GM18517 (cell line): ENCODE results near the gene GRID1.
"Not testable (repeated sequence)": the region's sequence is repeated elsewhere in the genome, so short reads cannot be mapped to it uniquely, and the experiment has no call there.

ENCODE experiments used
- ATAC-seq: cut with Tn5 transposase; IDR thresholded peaks from one replicate; pipeline ENCODE4 v1.9.1; 2021; ENCODE audit warnings: mild to moderate bottlenecking, moderate library complexity; ENCODE audit not compliant: unreplicated experiment

Gene GRID1

GRCh38 chr10:86056672-86057071 is 309.9 kb downstream of the GRID1 start:
- ATAC-seq = no peak

DNA sequence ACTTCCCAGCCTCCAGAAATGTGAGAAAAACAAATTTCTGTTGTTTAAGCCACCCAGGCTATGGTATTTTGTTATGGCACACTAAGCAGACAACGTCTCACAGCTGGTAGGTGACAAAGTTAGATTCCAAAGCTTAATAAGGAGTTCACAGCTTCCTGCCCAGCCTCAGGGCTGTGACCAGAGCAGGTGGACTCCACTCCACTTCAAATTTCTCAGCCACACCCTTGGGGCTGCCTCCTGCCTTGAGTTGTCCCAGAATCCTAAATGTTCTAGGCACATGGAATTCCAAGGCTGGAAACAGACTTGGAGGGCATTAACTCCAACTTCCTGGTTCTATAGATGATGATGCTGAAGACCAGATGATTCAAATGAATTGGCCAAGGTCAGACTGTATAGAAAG is 310.7 kb downstream of the GRID1 start:
- no peak for ATAC-seq

DNA sequence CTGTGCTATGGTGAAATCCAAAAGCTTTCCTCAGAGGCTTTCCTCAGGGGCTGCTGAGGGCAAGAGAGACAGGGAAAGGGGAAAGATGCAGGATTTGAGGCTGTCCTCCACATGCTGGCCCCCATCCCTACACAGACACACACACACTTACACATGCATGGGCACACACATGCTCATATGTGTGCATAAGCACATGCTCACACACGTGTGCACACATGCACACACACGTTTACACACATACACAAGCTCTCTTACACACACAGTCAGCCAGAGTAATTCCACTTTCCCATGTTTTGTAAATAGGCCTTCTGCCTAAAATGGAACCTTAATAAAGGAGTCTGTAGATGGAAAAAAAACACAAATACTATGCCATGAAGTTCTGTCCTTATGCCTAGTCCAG is 312.9 kb downstream of the GRID1 start:
- ATAC-seq = no peak

DNA sequence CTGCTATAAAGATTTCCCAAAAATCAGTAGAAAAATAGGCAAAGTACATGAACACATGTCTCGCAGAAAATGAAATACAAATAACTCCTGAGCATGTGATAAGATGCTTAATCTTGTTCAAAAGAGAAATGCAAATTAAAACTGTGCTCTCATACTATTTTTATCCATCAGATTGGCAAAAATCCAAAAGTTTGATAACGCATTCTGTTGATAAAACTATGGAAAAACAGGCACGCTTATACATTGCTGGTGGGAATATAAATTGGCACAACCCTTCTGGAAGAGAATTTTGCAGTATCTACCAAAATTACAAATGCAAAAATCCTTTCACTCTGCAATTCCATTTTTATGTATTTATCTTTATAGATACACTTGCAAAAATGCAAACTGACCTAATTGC is 315.0 kb downstream of the GRID1 start:
- no peak for ATAC-seq

DNA sequence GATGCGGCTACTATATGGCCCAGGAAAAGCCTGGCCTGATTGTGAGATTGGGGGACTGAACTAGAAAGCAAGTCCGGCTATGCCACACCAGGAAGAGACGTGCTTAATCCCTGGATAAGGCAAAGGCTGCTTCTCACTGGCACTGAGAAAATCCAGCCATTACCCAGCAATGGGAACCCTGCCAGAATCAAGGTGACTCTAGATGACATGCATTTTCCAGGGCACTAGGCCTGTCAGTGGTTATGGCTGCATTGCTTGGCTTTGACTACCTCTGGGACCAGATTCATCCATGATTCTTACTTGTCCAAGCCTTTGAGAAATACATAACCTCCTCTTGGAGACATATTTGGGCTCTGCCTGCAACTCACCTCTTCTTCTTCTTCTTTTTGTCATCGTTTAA is 317.2 kb downstream of the GRID1 start:
- ATAC-seq = no peak

DNA sequence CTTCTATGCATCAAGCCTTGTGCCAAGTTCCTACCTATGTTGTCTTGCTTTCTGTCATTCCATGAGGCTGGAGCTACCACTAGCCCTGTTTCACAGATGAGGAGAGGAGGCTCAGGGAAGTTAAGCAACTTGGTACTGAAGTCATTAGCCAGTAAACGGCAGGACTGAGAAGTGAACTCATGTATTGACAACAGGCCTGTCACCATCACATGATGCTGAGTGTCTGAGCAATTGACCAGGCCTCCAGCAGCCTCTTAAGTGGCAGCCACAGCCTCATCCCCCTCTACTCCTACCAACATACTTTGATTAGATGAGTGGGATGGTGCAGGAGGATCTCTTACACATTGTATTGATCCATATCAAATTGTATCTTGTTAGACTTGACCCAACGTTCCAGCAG is 317.6 kb downstream of the GRID1 start:
- no peak for ATAC-seq

DNA sequence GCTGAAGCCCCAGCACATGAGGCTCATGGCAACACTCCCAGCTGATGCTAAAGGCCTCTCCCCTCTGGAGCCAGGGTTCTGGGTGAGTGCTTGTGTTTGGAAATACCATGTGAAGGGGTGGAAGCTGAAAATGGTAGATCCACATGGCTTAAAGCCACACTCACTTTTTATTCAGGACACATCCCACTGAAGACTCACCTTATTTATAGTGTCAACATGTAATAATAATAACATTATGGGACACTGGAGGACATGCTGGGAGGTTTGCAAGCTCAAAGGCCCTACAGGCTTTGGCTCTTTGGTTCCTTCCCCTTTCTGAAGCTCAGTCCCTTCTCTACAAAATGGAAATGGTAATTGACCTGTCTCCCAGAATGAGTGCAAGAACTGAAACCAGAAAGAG is 318.0 kb downstream of the GRID1 start:
- no peak for ATAC-seq

GRCh38 chr10:86047588-86047987 is 319.0 kb downstream of the GRID1 start:
- ATAC-seq = no peak

DNA sequence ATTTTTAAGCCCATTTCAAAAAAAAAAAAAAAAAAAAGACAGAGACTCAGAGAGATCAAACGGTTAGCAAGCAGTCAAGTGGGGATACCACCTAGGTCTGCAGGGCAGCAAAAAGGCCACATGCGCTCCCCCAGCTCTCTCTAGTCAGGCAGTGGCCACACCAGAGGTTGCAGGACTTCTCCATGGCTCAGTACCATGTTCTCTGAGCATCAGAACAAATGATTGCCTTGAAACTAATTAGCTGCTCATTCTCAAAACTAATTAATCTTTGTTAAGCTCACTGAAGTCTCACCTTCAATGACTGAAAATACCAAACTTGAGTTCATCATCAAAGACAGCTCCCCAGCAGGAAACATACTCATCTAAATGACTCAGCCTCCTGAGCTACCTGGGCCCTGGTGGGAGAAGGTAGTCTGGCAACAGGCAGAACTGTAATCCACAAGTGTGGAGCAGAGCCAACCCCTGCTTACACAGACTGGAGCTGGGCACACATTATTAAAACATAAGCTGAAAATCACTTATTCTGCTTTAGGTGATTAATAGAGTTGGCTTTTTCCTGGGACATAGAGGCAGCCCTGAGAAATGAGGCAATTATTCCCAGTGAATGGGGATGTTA is 319.6 kb downstream of the GRID1 start:
- ATAC-seq = no peak

DNA sequence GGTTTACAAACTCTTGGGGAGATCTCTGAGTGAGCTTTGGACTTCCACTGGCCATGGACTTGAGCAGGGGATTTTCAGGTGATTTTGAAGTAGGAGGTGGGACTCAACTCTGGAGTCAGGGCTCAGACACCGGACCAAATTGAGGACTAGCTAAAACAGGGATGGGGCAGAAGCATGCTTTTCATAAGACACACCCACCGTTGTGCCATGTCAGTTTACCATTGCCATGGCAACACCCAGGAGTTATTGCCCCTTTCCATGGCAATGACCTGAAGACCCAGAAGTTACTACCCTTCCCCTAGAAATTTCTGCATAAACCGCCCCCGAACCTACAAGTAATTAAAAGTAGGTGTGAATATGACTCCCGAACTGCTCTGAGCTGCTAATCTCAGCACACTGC is 320.7 kb downstream of the GRID1 start:
- no peak for ATAC-seq

GRCh38 chr10:86044029-86044428 is 322.6 kb downstream of the GRID1 start:
- no peak for ATAC-seq

DNA sequence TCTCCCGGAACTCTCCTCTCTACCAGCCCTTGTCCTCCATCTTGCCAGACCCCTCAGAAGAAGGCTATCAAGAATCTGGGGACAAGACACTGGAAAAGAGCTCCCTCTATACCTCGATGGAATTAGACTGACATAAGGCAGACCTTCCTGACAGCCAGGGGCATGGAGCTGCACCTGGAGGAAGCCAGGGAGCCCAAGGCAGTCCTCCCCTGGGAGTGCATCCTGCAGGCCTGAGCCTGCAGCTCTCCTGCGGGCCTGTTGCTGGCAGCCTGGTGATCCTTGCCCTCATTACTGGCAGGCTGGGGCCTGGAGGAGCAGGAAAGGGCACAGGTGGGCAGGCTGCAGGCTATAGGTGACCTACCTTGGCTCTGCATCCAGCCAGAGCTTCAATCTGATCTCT is 323.4 kb downstream of the GRID1 start:
- ATAC-seq = no peak

- no peak for ATAC-seq
Observed at GRCh38 chr10:86042161-86042560, 324.4 kb downstream of the GRID1 start.

- no peak for ATAC-seq
Observed at GRCh38 chr10:86041116-86041515, 325.5 kb downstream of the GRID1 start.

DNA sequence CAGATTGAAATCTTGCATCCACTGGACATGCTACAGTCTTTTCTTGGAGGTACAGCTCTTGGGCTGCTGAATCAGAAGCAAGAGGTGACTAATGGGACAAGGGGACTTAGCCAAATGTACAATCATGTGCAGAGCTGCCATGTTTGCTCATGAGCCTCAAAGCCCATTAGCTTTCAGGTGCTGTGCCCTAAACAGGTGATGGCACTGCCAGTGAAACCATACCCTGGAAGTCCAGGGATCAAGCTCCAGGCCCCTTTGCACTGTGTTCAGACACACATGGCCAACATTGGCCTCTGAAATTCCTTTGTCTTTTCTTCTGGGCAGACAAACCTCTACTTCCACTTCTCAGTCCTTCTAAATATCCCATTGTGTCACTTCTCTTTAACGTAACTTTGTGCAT is 328.2 kb downstream of the GRID1 start:
- ATAC-seq = no peak

GRCh38 chr10:86037096-86037495 is 329.5 kb downstream of the GRID1 start:
- ATAC-seq = no peak

DNA sequence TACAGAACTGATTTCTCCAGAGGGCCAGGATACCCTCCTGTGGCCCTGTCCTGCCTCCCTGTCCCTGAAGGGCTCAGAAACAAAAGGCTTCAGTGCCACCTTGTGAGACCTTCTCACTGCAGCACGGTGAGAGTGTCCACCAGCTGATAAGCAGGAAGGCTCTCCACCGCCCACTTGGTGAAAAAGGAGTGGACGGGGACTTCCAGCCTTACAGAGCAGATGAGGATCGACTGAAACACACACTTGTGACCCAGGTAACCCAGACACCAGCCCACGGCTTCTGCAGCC is 330.1 kb downstream of the GRID1 start:
- ATAC-seq = no peak

- no peak for ATAC-seq
Observed at GRCh38 chr10:86035791-86036543, 330.6 kb downstream of the GRID1 start.

DNA sequence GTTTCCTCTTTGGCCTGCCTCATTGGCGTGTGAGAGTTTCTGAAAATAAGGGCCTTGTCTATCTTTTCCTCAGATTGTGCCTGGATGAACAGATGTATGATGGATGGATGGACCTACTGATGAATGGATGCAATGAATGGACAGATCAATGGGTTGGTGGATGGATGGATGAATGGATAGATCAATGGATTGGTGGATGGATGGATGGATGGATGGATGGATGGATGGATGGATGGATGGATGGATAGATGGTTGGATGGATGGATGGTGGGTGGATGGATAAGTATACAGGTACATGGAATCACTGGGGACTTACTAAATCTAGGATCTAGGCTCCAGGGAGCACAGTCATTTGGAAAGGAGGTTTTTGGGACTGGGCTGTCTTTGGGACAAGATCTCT is 331.9 kb downstream of the GRID1 start:
- ATAC-seq = no peak

GRCh38 chr10:86033581-86033980 is 333.0 kb downstream of the GRID1 start:
- no peak for ATAC-seq

- ATAC-seq = not testable (repeated sequence)
Observed at GRCh38 chr10:86032087-86032486, 334.5 kb downstream of the GRID1 start.

DNA sequence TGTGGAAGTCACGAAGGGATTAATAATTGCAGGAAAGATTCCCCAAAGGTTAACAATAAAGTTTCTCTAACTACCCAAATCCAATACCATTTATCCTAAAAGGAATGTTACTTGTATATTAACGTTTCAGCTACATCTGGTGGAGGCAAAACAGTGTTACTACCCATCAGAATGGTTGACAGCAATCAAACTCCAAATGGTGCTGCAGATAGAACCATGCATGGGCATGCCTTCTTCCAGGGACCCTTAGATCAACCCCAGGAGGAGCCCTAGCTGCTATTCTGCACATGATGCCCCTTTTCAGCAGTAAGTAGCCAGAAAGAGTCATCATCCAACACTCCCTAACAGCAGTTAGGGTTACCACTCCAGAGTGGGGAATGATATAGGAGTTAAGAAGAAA is 336.3 kb downstream of the GRID1 start:
- ATAC-seq = no peak

DNA sequence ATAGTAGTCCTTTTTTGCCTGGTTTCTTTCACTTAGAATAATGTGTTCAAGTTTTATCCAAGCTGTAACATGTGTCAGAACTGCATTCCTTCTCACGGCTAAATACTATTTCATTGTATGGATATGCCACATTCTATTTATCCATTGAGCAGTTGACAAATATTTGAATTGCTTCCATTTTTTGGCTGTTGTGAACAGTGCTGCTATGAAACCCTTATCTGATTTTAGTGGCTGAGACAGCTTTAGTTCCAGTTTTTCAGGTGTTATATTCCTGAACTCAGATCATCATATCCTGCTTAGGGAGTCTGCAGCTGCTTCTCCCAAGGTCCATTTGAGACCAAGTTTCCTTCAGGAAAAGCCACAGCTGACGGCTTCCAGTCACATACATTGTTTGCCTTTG is 339.2 kb downstream of the GRID1 start:
- no peak for ATAC-seq
